ENCODE results near the gene RMI2. TPM values are rescaled to one million over a fixed set of nuclear protein-coding genes. Genes with fewer than 3 reads are reported as not detected.

RMI2 gene
- polyA plus RNA-seq, 2 of the 4 experiments (the other 2 are of a cell fraction), result 24.2 to 26.9 TPM

- ATAC-seq, result peak; percentile 48 to 58; a peak in 4 of 6 replicates
- peaks cover 24% of the 10 kb centered on the region for H3K4me1 ChIP-seq
- ChIA-PET POLR2A (interaction anchor here (1.0 to 2.1 kb wide), 2 partner anchors 73 to 585 kb away, joined by 3 to 14 read pairs; partner anchors contain the start of gene SOCS1), CTCF (interaction anchor here (0.6 to 1.9 kb wide), 7 partner anchors 9 to 365 kb away, joined by 3 to 5 read pairs (median 3); no protein-coding TSS in a partner anchor)
- no peaks in the 10 kb centered on the region for H3K9me3 ChIP-seq
- FAIRE-seq, result no peak
- peak overlapping the region; percentile 97 for H3K4me2 ChIP-seq
- DNase-seq (ENCODE audit: low read depth in 1 of 2, low spot score in 1 of 2), result peak in 1 of 2 experiments; percentile 61
- TF ChIP-seq NR3C1 (IDR thresholded peaks at IDR 0.05), result no peak
- 0 out of 2 replicates have a peak, but pooled peaks have one; percentile 10 for TF ChIP-seq FOSL2 (IDR thresholded peaks at IDR 0.05)
- no peak for TF ChIP-seq FOSL2 (CRISPR knock-in tag; IDR thresholded peaks at IDR 0.05)
- TF ChIP-seq MAX (IDR thresholded peaks at IDR 0.05), result 0 out of 2 replicates have a peak, but pooled peaks have one; percentile 12
- no peak for TF ChIP-seq GATA3 (IDR thresholded peaks at IDR 0.05; ENCODE audit: borderline replicate concordance)
- H3K4me3 ChIP-seq, result peak overlapping the region; percentile 33; the same call in 2 of the 3 replicates
- under 1% methylated on average over 6 of the region's 6 CpGs for WGBS (ENCODE audit: missing lambda C conversion rate)
- peak overlapping the region; percentile 81 to 90 for H3K27ac ChIP-seq
These were observed 16.2 kb upstream of the RMI2 start for GRCh38 chr16:11329071-11329491.

GRCh38 chr16:11329891-11330290 lies 15.4 kb upstream of the RMI2 start:
- CTCF ChIA-PET, result interaction anchor here (1.0 to 1.9 kb wide), 4 partner anchors 19 to 365 kb away, joined by 3 to 5 read pairs (median 4); no protein-coding TSS in a partner anchor
- ATAC-seq, result no peak
- DNase-seq (ENCODE audit: low read depth in 1 of 2, low spot score in 1 of 2), result no peak
- H3K9me3 ChIP-seq, result 0 out of 3 replicates have a peak, but pooled peaks cover 2% of the 10 kb centered on the region
- WGBS (ENCODE audit: missing lambda C conversion rate), result 70% methylated on average over 3 of the region's 3 CpGs
- POLR2A ChIA-PET, result interaction anchor here (1.0 to 2.1 kb wide), 2 partner anchors 74 to 586 kb away, joined by 3 to 14 read pairs; partner anchors contain the start of gene SOCS1
- peak overlapping the region; percentile 97 for H3K4me2 ChIP-seq
- H3K4me1 ChIP-seq, result peaks cover 24% of the 10 kb centered on the region
- no peak overlapping the region for H3K4me3 ChIP-seq
- H3K27ac ChIP-seq, result peak overlapping the region; percentile 81 to 90; a peak in 5 of 6 replicates
- FAIRE-seq, result no peak
- TF ChIP-seq RNF2 (IDR thresholded peaks at IDR 0.05; ENCODE audit: borderline replicate concordance, low read depth) (no peak), POLR2A (IDR thresholded peaks at IDR 0.05; ENCODE audit: low read length) (no peak), ZNF302 (CRISPR knock-in tag; IDR thresholded peaks at IDR 0.05) (no peak), EP300 (IDR thresholded peaks at IDR 0.05) (no peak), USF2 (IDR thresholded peaks at IDR 0.05) (no peak), ZSCAN20 (CRISPR knock-in tag; IDR thresholded peaks at IDR 0.05) (no peak), PBX3 (IDR thresholded peaks at IDR 0.05) (no peak), MAZ (IDR thresholded peaks at IDR 0.05; ENCODE audit: borderline replicate concordance, low read depth, low read length) (no peak), CTCF (IDR thresholded peaks at IDR 0.05) (no peak), KDM5A (IDR thresholded peaks at IDR 0.05) (no peak), FOSL2 (IDR thresholded peaks at IDR 0.05) (no peak), FOSL2 (CRISPR knock-in tag; IDR thresholded peaks at IDR 0.05) (no peak), FOXS1 (CRISPR knock-in tag; IDR thresholded peaks at IDR 0.05) (no peak), ATOH8 (CRISPR knock-in tag; IDR thresholded peaks at IDR 0.05; ENCODE audit: low read depth) (no peak), E2F6 (IDR thresholded peaks at IDR 0.05; ENCODE audit: borderline replicate concordance, low read depth) (no peak), HMGXB4 (CRISPR knock-in tag; IDR thresholded peaks at IDR 0.05; ENCODE audit: borderline replicate concordance) (no peak), ELK1 (IDR thresholded peaks at IDR 0.05; ENCODE audit: low read depth, low read length) (no peak), RCOR1 (IDR thresholded peaks at IDR 0.05; ENCODE audit: low read depth, low read length) (no peak)
